ENCODE data around the gene ATF7.

The ATF7 gene

DNA sequence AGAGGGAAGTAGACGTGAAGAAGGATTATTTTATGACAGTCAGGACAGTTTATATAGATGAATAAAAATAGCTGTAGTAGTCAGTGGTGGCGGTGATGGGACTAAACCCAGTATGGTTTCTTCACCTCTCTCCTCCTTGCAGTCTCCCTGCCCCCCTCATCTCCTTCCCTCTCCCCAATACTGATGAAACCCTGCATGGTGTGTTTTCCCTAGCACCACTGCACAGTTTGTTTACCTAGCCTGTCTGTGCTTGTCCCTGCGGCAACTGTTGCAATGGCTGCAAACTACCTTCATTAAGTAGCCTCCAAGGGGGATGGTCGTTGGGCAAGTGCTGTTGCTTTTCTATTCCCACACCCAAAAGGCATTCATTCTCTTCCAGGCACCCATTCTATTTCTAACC, 159.5 kb downstream of the ATF7 start:
- in situ Hi-C loops (cut with MboI; ENCODE audit: low sequenced_read_pairs), result no loop called here

DNA sequence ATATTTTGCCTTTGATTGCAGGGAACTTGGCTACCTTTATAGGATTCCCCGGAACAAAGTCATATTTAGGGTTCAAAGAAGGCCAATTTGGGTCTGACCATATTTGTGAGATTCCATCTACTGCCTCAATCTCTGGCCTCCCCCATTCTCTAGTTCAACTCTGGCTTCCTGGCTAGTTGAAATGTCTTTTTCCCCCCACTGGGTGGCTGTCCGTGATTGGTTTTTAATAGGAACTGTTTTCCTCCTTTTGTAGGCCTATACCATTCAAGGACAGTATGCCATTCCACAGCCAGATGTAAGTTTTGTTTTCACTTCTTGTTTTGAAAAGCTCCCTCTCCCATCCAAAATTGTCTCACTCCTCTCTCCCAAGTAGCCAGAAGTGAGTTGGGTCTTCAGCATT, 160.5 kb downstream of the ATF7 start:
- in situ Hi-C loops (cut with MboI; ENCODE audit: low sequenced_read_pairs), result no loop called here

DNA sequence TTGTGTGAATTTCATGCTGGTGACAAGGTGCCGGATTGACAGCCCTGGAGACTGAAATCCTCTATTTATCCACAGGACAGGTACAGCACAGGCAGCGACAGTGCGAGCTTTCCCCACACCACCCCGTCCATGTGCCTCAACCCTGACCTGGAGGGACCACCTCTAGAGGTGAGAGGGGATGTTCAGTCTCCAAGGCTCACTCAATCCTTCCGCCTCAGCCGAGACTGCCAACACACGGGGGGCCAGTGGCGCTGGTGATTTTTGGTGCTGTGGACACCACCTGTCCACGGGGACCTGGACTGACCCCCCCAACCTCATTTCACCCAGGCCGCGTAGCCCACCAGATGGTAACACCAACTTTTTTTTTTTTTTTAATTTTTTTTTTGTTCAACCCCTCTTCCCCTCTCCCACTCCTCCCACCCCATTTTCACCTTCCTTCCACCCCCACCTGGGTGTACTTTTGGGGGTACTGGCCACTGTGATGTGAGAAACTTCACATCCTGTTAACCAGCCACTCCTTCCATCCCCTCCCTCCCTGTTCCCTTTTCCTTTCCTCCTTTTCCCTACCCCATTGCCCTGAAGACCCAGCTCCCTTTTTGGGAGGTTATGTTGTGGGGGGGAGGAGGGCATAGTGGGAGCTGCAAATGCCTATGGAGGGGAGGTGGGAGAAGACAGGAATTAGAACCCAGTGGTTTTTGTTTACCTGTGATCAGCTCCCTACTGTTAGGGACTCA, 161.3 kb downstream of the ATF7 start:
- in situ Hi-C loops (cut with MboI; ENCODE audit: low sequenced_read_pairs), result no loop called here

DNA sequence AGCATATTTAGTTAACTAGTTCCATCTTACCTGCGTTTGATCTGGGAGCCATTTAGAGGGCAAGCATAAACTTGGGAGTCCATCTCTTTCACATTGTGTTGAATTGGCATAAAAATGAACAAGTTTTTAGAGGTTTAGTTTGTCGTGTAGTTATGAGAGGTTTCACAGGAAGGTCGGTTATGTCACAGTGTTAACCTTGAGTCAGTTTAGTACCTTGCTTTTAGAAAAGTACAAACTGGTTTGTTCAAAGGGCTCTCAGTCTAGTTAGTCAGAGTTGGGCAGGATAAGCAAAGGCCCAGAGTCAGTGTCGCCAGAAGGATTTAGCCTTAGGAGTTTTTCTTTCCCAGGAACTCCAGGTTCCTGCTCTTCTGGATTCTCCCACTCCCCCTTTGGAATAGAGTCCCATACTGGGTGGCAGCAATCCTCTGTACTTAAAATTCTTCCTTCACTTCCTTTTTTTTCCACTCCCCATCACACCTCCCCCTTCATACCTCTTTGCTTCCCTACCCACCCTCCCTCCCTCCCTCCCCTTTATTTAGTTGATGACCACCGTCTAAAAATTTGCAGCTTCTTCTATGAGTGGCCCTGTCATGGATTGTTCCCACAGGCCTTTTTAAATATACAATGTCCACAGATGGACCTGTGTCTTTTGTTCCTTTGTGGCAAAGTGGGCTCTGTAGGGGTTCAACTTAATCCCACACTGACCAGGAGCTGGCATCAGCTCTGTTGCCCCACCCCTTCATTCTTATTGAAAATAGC, 162.2 kb downstream of the ATF7 start:
- in situ Hi-C loops (cut with MboI; ENCODE audit: low sequenced_read_pairs), result no loop called here

DNA sequence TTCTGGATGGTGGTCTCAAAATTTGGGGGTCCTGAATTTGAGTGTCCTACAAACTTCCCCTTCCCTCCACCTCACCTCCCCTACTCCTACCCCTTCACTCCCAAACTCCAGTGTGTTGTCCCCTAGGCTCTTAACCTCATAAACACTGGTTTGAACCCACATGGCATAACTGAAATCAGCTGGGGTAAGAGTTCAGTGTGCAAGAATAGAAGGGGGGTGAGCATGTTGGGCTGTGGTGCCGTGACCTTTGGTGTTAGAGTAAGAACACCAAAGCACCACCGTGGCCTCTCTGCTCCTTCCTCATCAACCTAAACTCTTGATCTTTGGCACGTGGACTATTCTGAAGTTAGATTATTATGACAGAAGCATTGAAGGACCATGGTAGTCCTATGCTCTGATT, 163.2 kb downstream of the ATF7 start:
- in situ Hi-C loops (cut with MboI; ENCODE audit: low sequenced_read_pairs), result no loop called here

DNA sequence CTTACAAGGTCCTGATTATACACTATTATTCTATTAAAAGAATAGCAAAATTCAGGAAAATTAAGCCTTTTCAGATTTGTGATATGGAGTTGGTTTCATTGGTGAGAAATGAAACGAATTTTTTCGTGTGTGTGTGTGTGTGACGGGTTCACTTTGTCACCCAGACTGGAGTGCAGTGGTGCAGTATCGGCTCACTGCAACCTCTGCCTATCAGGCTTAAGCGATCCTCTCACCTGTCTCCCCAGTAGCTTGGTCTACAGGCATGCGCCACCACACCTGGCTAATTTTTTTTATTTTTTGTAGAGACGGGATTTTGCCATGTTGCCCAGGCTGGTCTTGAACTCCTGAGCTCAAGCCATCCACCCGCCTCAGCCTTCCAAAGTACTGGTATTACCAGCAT, 164.6 kb downstream of the ATF7 start:
- in situ Hi-C loops (cut with MboI; ENCODE audit: low sequenced_read_pairs), result no loop called here

DNA sequence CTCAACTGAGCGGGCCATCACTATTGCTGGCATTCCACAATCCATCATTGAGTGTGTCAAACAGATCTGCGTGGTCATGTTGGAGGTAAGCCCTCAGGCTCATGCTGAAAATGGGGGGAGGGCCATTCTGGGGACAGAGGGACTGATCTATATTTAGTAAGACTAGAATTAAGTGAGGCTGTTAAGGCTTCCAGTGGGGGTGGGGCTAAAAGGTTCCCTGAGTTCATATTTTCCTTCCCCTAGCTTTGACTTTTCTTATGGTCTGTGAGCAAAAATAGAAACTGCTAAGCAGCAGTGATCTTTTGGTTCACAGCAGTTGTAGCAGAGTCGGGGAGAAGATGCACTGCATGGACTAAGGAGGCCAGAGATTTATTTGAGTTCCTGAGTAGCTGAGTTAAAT, 165.1 kb downstream of the ATF7 start:
- in situ Hi-C loops (cut with MboI; ENCODE audit: low sequenced_read_pairs), result no loop called here

DNA sequence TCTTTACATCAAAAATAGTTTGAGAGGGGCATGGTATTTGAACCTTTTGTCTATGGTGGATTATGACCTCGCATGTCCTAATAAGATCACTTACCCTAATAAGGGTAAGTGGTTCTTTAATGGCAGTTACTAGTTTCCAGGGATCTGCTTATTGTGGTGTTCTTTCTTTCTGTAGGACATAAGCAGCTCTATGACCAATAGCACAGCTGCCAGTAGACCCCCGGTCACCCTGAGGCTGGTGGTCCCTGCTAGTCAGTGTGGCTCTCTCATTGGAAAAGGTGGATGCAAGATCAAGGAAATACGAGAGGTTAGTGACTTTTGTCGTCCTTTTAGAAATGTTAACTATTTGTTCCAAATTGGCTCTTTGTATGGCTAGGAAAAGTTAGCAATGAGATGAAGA, 167.1 kb downstream of the ATF7 start:
- in situ Hi-C loops (cut with MboI; ENCODE audit: low sequenced_read_pairs), result no loop called here
